KOPT-K1 (cell line): ENCODE measurements around the gene SIPA1L3.
"Not testable (repeated sequence)": the region's sequence is repeated elsewhere in the genome, so short reads cannot be mapped to it uniquely, and the experiment has no call there.

Experiments
- H3K27ac ChIP-seq: fragments of 200-600 bp; sonication (generic); 2 replicates; pipeline ENCODE4 v1.5.1; 2016; ENCODE audit warnings: antibody characterized with exemption, mild to moderate bottlenecking, low read depth, low read length; ENCODE audit not compliant: poor library complexity, severe bottlenecking
- H3K36me3 ChIP-seq: fragments of 200-600 bp; sonication (generic); 2 replicates; pipeline ENCODE4 v1.5.1; 2017; ENCODE audit warnings: antibody characterized with exemption, mild to moderate bottlenecking, low read length, moderate library complexity; ENCODE audit not compliant: insufficient read depth
- H3K9me3 ChIP-seq: fragments of 200-600 bp; sonication (generic); 2 replicates; pipeline ENCODE4 v1.5.1; 2017; ENCODE audit warnings: antibody characterized with exemption, low read length, mild to moderate bottlenecking; ENCODE audit not compliant: insufficient read depth, poor library complexity, severe bottlenecking

Gene SIPA1L3

GRCh38 chr19:38021352-38021751, 114.3 kb downstream of the SIPA1L3 start:
- H3K36me3 ChIP-seq = no peaks in the 10 kb centered on the region
- no peaks in the 10 kb centered on the region for H3K9me3 ChIP-seq
- H3K27ac ChIP-seq = no peak overlapping the region

GRCh38 chr19:38022791-38023670, 116.0 kb downstream of the SIPA1L3 start:
- H3K9me3 ChIP-seq = no peaks in the 10 kb centered on the region
- H3K36me3 ChIP-seq = no peaks in the 10 kb centered on the region
- no peak overlapping the region for H3K27ac ChIP-seq

DNA sequence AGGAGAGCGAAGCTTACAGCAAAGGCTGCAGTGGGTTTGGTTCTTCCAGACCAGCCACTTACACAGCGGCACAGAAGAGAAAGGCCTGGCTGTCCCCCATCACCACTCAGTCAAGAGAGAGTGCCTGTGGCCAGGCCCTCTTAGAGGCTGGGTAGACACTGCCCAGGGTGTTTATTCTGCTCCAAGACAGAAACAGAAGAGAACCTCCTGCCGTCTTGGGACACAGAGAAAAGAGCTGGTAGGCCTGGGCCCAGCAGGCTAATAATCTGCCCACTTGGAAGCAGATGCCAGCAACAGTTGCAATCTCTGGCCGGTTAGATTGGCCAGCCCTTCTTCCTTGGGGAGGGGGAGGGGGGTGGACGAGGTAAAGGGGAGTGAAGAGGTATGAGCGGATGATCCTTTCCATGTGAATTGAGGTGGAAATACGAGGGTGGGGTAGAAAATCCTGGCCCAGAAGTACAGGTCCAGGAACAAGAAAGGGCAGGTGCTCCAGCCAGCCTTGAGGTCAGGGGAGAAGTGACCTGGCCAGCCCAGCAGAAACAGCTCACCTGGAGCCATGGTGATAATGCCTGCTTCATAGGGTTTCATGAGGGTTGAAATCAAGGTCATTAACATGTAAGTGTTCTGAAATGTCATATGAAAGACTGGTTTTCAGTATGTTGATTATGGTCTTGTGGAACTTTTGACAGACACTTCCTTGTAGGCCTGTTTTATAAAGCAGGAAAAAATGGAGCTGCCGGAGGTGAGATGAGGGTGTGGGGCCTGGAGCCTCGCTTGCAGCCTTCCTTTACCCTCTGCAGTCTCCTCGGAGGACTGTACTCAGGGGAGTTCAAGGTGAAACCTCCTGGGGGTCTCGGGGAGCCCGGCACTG, 116.9 kb downstream of the SIPA1L3 start:
- Histone ChIP-seq H3K27ac (no peak overlapping the region), H3K9me3 (no peaks in the 10 kb centered on the region)

DNA sequence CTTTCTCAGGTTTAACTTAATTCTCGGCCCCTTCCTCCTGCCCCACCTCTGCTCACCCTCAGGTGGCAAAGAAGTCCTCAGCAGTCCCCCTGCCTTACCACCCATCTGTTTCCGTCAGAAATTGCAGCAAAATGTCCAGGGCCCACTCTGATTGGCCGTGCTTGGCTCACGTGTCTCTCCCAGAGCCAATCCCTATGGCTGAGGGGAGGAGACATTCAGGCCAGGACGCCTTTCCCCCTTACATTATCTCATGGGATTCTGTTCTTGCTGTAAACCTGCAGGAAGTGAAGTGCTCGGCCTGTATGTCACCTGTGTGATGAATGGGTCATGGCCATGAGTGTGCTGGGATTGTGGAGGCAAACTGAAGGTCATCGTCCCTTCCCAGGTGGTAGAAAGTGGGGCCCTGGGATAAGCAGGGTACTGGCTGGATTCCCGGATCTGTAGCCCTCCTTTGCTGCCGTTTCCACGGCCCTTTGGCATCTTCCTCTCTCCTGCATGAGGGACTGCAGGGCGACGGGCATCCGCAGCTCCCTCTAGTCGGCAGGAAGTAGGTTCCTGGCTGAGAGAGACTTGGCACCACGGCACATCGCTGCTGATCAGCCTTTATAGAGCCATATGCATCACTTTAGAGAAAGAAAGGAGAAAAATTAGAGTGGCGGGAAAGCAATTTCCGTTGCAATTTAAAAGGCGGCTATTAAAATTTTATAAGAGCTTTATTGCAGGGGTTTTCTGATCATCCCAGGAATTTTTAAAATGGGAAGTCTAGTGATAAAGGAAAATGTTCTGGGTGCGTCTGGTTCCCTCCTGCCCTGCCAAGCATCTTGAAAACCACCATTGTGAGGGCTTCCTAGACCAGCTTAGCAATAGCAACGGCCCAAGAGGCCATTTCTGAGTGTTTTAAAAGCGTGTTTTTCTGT, 118.2 kb downstream of the SIPA1L3 start:
- no peaks in the 10 kb centered on the region for H3K9me3 ChIP-seq
- no peak overlapping the region for H3K27ac ChIP-seq

More for the DNA sequence above, 116.9 kb downstream of the SIPA1L3 start:
- no peaks in the 10 kb centered on the region for H3K36me3 ChIP-seq

GRCh38 chr19:38025909-38026307, 118.9 kb downstream of the SIPA1L3 start:
- Histone ChIP-seq H3K9me3 (no peaks in the 10 kb centered on the region), H3K27ac (no peak overlapping the region), H3K36me3 (no peaks in the 10 kb centered on the region)

More for the DNA sequence above, 118.2 kb downstream of the SIPA1L3 start:
- H3K36me3 ChIP-seq = no peaks in the 10 kb centered on the region

DNA sequence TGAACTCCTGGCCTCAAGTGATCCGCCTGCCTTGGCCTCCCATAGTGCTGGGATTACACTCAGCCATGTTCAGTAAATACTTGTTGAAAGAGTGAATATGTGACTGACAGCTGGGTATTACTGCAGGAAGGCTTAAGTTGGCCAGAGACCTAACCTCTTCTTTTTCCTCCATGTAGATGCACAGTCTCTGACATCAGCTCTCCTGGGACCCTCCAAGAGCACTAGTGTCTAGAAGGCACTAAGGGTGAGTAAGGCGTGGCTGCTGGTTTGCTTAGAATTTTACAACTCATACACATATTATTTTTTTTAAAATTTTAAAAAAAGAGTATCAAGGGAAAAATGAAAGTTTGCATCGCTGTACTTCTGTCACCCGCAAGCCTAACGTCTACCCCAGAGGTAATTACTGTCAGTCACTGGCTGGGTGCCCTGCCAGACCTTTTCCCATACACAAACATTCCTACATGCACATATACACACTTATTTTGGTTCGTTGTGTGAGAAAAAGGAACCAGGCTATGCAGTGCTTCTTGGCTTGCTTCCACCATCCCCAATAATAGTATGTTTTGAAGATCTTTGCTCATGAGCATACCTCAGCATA, 122.0 kb downstream of the SIPA1L3 start:
- no peaks in the 10 kb centered on the region for H3K9me3 ChIP-seq
- no peaks in the 10 kb centered on the region for H3K36me3 ChIP-seq
- no peak overlapping the region for H3K27ac ChIP-seq

- H3K27ac ChIP-seq, H3K9me3 ChIP-seq, H3K36me3 ChIP-seq: not testable (repeated sequence)
Measured at GRCh38 chr19:38030001-38030400, 123.0 kb downstream of the SIPA1L3 start.

DNA sequence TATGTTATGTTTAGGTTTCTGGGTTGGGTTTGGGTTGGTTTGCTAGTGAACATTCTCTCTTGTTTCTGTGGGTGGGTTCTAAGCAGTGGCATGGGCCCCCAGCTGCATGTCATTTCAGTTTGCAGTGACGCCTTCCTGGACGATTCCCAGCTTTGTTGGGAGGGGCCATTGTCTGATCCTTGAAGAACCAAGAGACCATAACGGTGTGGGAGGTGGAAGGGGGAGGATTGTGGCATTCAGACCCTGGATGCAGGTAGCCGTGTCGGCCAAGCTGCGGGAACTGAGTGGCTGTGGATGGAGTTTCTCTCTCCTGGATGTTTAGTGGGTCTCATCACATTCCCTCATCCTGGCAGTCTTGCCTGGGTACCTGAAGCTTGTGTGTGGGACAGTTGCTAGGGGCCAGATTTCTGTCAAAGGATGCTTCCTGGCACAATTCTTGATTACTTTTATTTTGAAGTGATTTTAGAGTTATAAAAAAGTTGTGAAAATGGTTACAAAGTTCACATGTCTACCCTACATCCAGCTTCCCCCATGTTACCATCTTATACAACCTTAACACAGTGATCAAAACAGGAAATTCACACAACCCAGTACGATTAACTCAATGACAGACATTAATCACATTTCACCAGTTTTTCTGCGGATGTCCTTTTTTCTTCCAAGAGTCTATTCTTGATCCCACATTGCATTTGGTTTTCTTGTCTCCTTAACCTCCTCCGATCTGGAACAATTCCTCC, 123.8 kb downstream of the SIPA1L3 start:
- H3K9me3 ChIP-seq = no peaks in the 10 kb centered on the region
- H3K36me3 ChIP-seq = no peaks in the 10 kb centered on the region
- H3K27ac ChIP-seq = no peak overlapping the region

- no peaks in the 10 kb centered on the region for H3K9me3 ChIP-seq
- H3K36me3 ChIP-seq = no peaks in the 10 kb centered on the region
- H3K27ac ChIP-seq = no peak overlapping the region
Measured at GRCh38 chr19:38031423-38031770, 124.4 kb downstream of the SIPA1L3 start.

DNA sequence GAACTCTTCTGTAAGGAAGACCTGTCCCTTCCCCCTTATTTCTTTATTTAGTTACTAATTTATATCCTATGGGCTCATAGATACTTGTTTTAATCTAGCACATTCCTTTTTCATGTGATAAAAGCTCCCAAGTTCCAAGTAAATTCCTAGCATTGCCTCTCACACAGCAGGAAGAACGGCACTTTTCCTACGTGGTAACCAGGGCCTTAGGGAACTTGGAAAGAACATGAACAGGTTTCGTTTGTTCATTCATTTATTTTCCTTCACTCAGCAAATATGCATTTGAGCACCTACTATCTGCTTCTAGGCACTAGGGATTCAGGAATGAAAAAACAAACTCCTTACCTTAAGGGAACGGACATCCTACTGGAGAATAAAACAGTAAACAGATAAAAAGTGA, 125.1 kb downstream of the SIPA1L3 start:
- no peak overlapping the region for H3K27ac ChIP-seq
- H3K9me3 ChIP-seq = no peaks in the 10 kb centered on the region
- no peaks in the 10 kb centered on the region for H3K36me3 ChIP-seq

DNA sequence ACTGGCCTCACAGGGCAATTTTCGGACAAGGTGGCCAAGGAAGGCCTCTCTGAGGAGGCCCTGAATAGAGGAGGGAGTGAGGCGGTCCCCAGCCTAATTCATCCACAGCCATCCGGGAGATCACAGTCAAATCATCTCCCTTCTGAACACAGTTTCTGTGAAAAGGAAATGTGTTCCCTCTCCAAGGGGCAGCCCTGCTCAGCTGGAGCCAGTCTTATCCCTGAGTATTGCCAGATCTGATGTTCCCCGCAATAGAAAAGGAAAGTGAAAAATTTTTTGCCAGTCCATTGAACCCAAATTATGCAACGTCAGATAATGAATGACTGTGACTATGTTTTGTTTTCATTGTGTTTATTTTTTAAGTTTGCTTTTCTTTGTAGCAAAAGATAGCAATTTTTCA, 125.9 kb downstream of the SIPA1L3 start:
- Histone ChIP-seq H3K27ac (no peak overlapping the region), H3K9me3 (no peaks in the 10 kb centered on the region), H3K36me3 (no peaks in the 10 kb centered on the region)

DNA sequence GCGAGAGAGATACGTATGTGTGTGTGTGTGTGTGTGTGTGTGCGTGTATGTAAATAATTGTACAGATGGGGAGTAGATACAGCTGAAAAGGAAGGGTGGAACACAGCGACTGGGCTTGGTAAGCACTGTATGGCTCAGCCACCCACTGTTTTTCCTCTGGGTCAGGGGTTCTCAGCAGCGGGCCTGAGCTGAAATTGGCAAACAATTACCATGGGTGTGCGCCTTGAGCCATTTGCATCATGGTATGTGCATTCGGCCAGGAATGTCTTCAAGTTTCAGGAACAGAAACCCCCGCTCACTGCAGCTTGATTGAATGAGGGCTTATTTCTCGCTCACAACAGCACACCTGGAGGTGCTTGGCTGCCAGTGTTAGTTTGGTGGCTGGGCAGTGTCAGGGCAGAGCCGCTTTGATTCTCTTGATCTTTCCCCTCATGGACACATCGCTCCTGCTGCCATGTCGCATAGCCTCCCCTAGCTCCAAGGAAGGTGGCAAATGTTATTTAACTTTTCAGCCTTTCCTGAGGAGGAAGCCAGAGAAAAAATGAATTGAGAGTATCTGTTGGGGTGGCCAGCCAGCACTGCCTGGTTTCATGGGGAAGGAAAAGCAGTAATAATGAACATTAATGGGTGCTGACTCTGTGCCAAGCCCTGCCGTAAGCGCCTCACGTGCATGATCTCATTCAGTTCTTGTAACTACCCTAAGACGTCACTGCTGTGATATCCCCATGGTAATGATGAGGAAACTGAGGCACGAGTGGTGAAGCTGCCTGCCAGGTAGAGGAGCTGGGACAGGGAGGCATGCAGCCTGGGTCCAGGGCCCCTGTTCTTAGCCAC, 126.9 kb downstream of the SIPA1L3 start:
- no peak overlapping the region for H3K27ac ChIP-seq
- no peaks in the 10 kb centered on the region for H3K36me3 ChIP-seq
- no peaks in the 10 kb centered on the region for H3K9me3 ChIP-seq

GRCh38 chr19:38034492-38034860, 127.5 kb downstream of the SIPA1L3 start:
- Histone ChIP-seq H3K36me3 (no peaks in the 10 kb centered on the region), H3K9me3 (no peaks in the 10 kb centered on the region), H3K27ac (no peak overlapping the region)
